NCI-H1417 treated with DMSO at 0.1 percent for 48 hours (cell line): ENCODE measurements around the gene HSBP1L1.

Source experiments
- DNase-seq: peaks from one replicate; lab custom pipeline; 2025; lab: John Stamatoyannopoulos, UW

HSBP1L1 gene

DNA sequence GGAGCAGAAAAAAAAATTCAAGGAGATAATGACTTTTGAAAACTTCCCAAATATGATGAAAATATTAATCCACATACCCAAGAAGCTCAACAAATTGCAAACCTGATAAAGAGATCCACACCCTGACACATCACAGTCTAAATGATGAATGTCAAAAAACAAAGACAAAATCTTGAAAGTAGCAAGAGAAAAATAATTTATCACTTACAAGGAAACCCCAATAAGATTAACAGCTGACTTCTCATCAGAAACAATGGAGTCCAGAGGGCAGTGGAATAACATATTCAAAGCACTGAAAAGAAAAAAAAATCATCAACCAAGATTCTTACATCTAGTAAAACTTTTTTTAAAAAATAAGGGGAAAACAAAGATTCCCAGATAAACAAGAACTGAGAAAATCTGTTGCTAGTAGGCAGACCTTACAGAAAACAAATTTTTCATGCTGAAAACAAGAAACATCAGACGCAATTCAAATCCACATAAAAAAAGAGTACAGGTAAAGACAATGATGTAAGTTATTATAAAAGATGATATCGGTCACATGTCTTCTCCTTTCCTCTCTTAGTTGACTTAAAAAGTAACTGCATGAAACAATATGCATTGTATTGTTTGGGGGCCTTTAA, 34.3 kb upstream of the HSBP1L1 start:
- DNase-seq: no peak

DNA sequence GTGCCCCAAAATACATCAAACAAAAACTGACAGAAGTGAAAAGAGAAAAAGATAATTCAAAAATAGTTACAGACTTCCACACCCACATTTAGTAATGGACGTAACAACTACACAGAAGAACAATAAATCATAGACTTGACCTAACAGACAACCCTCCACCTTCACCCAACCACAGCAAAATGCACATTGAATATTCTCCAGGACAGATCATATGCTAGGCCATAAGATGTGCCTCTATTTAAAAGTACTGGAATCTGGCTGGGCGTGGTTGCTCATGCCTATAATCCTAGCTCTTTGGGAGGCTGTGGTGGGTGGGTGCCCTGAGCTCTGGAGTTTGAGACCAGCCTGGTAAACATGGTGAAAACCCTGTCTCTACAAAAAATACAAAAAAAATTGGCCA, 33.0 kb upstream of the HSBP1L1 start:
- DNase-seq: no peak

DNA sequence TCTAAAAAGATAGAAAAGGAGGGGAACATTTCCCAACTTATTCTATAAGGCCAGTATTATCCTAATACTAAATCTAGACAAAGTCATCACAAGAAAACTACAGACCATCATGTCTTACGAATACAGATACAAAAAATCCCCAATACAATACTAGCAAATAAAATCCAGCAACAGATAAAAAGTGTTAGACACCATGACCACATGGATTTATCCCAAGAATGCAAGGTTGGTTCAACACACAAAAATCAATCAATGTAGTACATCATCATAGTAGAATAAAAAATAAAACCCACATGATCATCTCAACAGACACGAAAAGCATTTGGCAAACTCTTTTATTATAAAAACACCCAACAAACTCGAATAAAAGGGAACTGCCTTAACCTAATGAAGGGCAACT, 31.5 kb upstream of the HSBP1L1 start:
- DNase-seq: no peak

DNA sequence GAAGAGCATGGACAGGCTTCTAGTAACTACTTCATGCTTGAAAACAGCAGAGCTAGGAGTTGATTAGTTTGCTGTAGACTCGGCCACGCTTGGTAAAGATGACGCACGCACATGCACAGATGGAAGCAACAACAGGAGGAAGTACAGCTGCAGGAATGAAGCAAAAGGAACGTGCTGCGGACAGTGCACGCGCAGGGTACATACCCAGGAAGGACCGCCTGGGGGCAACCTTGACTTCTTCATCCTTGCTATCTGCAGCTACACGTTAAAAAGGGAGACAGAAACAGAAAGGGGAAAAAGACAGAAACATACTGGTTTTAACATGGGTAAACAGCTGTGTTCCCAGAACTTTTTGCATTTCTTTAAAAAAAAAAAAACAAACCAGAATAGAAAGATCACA, 30.7 kb upstream of the HSBP1L1 start:
- DNase-seq: no peak

DNA sequence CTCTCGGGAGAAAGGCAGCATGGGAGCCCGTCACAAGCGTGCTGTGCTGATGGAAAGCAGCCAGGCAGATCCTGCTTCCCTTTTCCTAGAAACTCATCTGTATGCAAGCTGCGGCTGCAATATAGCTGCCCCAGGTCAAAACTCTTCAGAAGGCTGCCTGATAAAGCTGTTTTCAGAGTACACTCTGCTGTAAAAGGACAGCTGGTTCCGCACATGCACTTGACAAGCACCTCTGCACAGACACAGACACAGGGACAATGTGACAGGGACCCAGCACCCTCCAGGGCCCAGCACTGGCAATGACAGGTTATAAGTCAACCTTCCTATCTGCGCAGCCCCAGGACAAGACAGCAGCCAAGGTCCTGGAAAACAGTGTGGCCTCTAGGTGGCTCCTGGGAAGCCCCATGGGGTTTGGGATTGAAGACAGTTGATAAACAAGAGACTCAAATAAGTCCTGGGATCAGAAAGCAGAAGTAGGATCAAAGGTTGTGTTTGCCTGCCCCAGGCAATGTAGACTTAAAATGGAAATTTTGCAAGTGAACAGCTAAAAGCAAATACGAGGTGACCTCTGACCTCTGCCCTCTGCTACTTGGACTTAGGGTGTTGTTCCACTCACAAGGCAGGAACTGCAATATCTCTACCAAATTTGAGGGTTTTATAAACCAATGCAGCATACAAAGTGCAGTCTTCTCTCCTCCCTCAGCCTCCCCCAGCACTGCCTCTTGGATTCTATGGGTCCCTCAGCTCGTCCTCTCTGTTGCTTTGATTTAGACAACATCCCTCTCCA, 29.9 kb upstream of the HSBP1L1 start:
- DNase-seq: no peak

DNA sequence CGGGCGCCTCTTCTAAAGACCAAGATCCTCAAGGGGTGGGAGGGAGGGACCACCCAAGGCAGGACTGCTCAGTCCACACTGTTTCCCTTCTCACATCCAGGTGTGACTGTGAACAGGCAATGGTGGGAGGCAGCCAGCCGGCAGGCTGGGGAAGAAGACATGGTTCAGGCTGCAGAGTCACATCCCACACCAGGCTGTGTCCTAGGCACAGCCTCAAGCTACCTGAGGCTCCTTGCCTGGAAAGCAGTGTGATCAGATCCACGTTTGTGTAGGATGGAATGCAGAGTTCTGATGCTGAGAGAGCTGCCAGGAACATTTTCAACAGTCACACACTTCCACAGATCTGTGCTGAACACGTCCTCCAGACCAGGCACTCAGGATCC, 29.4 kb upstream of the HSBP1L1 start:
- DNase-seq: no peak

DNA sequence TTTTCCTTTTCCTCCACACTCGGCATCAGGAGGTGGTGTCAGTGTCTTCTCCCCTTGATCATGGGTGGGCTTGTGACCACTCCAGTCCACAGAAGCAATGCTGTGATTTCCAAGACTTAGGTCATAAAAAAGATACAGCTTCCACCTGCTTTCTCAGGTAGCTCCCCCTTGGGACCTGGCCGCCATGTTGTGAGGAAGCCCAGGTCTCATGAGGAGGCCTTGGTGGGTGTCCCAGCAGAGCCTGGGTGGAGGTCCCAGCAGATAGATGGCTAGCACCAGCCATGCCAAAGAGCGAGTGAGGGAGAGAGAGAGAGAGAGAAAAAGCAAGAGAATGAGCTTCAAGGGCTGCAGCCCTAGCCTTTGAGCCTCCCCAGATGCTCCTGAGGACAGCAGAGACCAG, 28.9 kb upstream of the HSBP1L1 start:
- no peak for DNase-seq

DNA sequence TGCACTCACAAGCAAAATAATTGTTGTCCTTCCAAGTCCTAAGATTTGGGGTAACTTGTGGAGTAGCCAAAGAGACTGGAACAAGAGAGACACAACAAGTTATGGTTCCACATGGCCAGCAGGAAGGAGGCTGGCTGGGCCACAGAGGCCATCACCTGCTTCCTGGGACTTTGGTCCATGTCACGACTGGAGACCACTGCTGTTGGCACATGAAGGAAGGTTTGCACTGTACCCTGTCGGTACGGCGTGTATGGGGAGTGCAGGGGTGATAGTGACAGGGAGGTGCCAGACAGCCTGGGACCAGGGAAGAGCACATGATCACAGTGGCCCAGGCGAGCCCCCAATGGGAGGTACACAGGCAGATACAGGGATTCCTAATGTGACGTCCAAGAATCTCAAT, 28.5 kb upstream of the HSBP1L1 start:
- no peak for DNase-seq

DNA sequence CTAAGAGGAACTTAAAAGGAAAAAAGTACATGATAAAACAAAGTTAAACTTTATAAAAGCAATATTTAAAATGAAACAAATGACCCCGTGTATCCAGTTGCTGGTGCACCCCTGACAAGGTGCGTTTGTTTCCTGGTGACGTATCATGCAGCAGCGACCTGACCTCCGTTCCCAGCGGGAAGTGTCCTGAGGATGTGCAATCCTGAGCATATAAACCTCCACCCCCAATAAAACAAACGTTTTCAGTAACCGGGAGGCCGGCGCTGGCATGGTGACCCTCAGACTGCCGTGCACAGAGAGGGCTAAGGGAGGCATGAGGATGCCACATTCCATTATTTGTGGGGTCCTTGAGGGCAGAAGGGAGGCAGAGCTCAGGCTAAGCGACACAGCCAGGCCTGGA, 27.8 kb upstream of the HSBP1L1 start:
- DNase-seq: no peak

DNA sequence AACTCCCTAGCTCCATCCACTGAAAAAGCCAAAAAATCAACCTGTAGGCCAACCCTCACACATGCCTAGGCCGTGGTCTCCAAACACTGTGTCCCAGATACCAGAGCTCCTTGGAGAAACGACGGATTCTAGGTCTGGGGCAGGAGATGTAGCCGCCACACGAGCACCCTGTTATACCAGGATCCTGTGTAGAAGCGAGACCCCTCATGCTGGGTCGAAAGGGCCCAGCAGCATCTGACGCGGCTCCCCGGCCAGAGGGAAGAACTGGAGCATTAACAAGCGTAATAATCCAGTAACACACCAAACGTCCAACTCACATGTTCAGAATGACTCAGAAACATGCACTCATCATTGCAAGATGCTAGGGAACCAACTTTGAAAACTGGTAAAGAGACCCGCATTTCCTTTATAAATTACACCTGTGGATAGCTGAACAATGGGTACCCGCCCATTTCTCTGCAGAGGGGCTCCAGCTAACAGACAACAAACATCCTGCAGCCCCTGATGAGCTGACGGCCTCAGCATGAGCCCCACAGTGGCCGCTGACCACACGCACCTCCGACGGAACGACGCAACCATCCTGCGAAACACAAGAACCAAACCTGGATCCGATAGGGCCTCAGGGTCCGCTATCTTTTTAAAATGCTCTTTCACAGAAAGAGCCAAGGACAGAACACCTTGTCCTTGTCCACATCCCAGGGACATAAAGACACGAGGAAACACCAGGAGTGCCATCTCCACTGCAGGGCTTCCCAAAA, 27.2 kb upstream of the HSBP1L1 start:
- DNase-seq: no peak

DNA sequence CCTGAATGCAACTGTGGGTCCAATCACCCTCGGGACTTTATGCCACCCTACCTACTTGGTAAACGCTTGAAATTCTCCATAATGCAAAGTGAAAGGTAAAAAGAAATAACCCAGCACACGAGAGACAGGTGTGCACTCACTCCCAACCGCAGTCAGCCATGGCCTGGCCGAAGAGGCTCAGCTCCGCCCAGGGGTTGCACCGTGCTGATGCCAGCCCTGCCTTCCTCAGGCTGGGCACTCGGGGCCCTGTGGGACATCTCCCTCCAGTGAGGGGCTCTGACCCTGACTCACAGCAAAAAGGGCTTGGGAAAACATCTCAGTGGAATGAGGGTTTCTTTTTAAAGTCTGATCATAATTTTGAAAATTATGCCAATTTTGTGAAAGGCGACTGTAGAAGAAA, 26.2 kb upstream of the HSBP1L1 start:
- no peak for DNase-seq

DNA sequence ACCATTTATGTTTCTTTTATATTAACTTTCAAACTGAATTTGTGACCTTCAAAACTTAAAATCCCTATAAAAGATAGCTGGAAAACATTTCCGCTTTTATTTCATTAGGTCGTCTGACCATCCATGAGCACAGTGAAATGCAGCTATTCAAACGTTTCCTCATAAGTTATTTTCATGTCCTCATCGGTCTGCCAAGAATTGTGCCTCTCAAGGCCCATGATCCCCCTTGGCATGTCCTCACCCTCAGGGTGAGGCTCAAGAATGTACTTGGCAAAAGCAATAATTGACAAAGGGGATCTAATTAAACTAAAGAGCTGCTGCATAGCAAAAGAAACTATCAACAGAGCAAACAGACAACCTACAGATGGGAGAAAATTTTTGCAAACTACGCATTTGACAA, 25.3 kb upstream of the HSBP1L1 start:
- no peak for DNase-seq

DNA sequence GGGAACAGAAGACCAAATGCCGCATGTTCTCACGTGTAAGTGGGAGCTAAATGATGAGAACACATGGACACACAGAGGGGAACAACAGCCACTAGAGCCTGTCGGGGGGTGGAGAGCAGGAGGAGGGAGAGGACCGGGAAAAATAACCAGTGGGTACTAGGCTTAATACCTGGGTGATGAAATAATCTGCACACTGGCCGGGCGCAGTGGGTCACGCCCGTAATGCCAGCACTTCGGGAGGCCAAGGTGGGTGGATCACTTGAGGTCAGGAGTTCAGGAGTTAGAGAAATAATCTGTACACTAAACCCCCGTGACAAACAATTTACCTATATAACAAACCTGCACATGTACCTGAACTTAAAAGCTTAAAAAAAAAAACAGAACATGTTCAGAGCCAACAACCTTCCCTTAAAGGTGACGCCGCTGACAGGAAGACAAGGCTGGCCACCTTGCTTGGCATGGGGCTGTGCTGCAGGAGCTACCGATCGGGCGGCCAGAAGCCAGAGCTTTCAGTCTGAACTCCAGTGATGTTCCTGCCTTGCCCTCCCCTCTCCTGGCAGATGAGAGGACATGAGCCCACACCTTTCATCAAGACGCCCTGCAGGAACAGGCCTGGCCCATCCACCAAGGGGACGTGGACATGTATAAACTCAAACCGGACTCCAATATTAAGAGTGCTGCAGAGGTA, 24.2 kb upstream of the HSBP1L1 start:
- no peak for DNase-seq

DNA sequence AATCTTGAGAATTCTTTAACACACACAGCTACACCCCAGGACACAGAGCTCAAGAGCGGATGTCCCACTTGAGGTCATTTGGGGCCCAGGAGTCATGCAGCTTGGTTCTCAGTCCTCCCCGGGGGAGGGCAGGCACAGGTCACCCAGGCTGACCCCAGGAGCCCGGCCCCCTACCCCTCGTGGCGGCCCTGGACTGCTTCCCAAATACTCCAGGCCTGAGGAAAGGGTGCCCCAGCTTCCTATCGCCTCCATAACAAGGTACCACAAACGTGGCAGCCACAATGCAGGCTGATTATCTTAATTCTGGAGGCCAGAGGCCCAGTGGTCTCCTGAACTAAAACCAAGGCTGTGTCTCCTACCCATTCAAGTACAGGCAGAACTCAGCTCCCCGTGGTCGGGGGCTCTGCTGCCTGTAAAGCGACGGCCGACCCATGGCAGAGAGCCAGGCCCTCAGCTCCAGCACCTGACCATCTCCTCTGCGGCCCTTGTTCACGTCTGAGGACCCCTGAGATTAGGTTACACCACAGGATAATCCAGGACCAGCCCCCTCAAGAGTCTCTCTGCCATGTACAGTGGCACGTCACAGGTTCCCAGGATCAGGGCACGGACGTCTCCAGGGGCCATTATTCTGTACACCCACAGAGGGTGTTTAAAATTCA, 23.5 kb upstream of the HSBP1L1 start:
- DNase-seq: no peak

DNA sequence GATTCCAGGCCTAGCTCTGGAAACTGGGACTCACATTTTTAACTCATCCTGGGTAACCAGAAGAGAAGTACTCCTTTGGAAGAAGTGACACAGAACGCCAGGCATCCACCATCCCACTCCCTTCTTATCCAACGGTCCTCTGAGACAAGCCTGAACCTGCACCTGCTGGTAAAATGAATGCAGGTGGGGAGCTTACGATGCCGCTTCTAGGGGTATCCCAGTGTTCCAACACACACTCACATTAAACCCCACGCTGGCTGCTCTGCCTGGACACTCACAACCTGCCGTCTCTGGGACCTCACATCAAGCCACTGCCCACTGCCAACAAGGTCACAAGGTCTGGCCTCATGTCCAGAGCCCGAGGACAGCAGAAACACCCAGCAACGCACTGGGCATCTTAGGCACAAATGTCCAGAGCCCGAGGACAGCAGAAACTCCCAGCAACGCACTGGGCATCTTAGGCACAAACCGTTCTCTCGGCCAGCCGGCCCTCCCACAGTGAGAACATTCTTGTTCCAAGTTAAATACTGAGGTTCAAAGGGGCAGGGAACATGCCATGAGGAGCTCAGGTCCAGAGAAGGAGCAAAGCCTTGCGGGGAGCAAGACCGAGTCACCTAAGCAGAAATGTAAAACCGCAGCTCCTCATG, 22.8 kb upstream of the HSBP1L1 start:
- no peak for DNase-seq

DNA sequence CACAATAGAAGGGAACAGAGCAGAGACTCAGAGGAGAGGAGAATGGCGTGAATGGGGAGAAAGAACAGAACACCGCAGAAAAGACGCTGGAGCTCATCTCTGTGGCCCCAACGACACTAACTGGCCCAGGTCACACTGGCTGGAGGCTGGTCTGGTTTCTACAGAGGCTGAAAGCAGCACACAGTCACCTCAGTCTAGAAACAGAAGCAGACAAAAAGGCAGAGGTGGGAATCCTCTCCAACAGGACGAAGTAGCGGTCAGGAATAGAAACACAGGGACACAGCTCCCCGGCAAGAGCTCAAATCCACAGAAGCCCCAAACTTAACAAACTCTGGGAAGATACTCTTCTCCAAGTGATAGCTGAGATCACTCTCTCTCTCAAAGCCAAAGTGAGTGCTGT, 22.2 kb upstream of the HSBP1L1 start:
- no peak for DNase-seq

DNA sequence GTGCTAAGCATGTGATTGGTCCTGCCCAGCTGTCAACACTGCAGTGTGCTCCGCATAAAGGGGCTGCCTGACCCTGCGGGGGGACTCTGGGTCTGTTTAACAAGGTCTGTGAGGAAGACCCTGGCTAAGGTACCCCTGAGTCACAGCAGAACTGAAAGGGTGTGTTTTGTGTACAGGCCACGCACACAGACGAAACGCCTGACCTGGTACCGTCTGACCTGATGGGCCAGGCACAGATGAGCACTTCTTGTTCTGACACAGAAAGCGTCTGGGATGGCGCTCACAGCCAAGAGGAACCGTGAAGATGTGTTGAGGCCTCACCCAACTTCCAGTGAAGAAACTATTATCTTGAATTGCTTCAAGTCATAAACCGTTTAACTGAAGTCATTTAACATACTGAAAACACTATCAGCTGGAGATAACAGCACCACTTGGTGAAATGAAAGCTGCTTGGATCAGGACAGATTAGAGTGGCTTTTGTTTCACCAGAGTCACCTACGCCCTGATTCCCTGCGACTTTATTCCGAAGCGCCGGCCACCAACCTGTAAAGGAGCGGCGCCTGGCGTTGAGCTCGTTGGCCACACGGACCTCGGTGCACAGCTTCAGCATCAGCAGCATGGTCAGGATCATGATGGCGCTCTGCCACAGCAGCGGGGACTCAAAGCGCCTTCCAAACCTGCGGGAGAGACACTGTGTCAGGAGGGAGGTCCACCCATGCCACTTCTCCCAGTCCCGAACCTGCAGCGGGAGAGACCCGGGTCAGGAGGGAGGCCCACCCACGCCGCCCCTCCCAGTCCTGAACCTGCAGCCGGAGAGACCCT, 21.4 kb upstream of the HSBP1L1 start:
- no peak for DNase-seq

DNA sequence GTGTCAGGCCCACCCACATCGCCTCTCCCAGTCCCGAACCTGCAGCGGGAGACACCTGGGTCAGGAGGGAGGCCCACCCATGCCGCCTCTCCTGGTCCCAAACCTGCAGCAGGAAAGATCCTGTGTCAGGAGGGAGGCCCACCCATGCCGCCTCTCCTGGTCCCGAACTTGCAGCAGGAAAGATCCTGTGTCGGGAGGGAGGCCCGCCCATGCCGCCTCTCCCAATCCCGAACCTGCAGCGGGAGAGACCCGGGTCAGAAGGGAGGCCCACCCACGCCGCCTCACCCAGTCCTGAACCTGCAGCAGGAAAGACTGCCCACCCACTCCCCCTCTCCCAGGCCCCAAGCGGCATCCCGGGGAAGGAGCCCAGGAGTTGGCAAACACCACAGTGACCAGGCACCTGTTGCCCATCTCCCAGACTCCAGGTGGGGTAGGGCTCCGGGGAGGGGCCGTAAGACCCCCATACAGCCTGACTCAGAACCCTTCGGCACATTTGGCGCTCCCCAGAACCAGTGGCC, 20.8 kb upstream of the HSBP1L1 start:
- DNase-seq: no peak

DNA sequence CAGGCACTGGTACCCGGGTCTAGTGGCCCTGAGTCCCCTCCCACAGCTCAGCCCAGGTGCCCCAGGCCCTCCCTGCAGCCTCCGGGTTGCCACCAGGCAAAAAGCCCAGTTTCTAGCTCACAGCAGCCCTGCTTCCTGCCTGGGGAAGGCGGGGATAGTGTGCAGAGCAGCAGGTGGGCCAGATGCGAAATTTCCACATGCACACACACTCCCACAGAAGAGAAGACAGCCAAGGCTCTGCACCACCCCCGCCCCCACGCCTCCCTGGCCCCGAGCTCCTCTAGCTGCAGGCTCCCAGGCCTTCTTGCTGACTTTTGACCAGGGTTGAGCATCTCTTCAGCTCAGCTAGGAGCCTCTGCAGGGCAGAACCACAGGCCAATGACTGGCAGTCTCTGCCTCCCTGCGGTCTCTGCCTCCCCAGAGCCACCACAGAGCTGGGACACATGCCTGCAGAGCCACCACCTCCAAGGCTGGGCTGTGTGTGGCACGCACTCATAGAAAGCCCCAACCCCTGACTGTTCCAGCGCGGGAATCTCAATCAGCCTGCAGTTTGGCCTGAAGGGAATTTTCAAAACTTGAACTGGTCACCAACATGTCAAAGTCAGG, 20.2 kb upstream of the HSBP1L1 start:
- DNase-seq: no peak

DNA sequence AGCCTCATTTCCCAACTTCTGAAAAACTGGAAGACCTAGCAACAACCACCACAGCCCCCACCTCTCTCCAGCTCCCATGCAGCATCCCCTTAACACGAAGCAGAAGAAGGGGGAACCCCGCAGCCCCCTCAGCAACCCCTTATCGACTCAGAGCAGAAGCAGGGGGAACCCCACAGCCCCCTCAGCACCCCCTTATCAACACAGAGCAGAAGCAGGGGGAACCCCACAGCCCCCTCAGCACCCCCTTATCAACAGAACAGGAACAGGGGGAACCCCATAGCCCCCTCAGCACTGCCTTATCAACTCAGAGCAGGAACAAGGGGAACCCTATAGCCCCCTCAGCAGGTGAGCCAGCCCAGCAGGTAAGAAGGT, 19.7 kb upstream of the HSBP1L1 start:
- no peak for DNase-seq
